Spleen (tissue), 7 donors: ENCODE results near the gene ANKS3.

Experiments used
- POLR2A ChIP-seq, 3 donors: fragments of 450-650 bp; IDR thresholded peaks; one replicate each; pipeline ENCODE4 v1.5.1; 2017; ENCODE audit warnings: antibody characterized with exemption in 3 of 3, mild to moderate bottlenecking in 1 of 3
- TF ChIP-seq, protein P1 (sequence below), 11 experiments: fragments of 200-600 bp in 7 of 11; fragments of 450-650 bp in 4 of 11; sonication (generic) in 4 of 11; IDR thresholded peaks in 8 of 11; conservative IDR thresholded peaks in 3 of 11; 1 replicate in 7 of 11; 2 replicates in 4 of 11; pipeline versions ENCODE4 v1.4.0 to v1.8.0; 2016 to 2021; ENCODE audit warnings: antibody characterized with exemption in 11 of 11, inconsistent platforms in 4 of 11, mild to moderate bottlenecking in 1 of 11
- donor health status: DM: no; HTN: no; CAD: no; lungs with moderate emphysema.
- donor health status: DM: no; HTN: no; CAD: no.
- donor health status: DM: no; HTN: no; CAD: no.

DNA sequence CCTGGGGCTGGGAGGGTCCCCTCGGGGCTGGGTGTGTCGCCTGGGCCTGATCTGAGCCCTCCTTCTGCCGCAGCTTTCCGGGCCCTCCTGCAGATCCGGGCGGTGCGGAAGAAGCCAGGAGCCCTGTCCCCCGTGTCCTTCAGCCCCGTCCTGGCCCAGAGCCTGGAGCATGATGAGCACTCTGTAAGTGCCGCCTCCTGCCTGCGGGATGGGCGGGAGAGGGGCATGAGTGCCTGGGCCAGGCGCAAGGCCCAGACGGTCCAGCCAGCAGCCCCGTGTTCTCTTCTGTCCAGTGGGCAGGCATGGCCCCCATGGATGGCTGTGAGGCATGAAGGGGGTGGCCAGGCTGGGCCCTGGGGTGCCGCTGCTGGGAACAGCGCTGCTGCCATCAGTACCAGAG is 56.7 kb downstream of the ANKS3 start:
- TF ChIP-seq, protein P1, sequence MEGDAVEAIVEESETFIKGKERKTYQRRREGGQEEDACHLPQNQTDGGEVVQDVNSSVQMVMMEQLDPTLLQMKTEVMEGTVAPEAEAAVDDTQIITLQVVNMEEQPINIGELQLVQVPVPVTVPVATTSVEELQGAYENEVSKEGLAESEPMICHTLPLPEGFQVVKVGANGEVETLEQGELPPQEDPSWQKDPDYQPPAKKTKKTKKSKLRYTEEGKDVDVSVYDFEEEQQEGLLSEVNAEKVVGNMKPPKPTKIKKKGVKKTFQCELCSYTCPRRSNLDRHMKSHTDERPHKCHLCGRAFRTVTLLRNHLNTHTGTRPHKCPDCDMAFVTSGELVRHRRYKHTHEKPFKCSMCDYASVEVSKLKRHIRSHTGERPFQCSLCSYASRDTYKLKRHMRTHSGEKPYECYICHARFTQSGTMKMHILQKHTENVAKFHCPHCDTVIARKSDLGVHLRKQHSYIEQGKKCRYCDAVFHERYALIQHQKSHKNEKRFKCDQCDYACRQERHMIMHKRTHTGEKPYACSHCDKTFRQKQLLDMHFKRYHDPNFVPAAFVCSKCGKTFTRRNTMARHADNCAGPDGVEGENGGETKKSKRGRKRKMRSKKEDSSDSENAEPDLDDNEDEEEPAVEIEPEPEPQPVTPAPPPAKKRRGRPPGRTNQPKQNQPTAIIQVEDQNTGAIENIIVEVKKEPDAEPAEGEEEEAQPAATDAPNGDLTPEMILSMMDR (IDR thresholded peaks at IDR 0.05 in 8 of 11, conservative IDR thresholded peaks at IDR 0.05 in 3 of 11) = peak in 1 of 11 experiments; percentile 6
- TF ChIP-seq POLR2A (IDR thresholded peaks at IDR 0.05) = no peak
